ENCODE measurements around the gene JKAMP. TPM values are rescaled to one million over a fixed set of nuclear protein-coding genes. Genes with fewer than 3 reads are reported as not detected.

JKAMP gene
- total and polyA plus RNA-seq, 2 donors from 2014 or later, result 40.4 to 48.3 TPM

DNA sequence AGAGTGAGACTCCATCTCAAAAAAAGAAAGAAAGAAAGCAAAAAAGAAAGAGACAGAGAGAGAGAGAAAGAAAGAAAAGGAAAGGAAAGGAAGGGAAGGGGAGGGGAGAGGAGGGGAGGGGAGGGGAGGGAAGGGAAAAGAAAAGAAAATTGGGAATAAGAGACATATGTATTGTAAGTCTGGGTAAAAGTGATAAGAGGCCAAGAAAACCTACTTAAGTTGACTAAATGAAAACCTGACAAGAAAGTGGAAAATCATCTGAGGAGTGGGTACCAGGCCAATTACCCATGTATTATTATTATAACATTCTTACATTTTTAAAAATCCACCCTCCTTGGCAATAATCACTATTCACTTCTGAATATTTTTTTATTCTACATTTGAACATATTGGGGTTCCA, 46.0 kb downstream of the JKAMP start:
- Histone ChIP-seq H3K36me3 (ENCODE audit: control insufficient read depth in 2 of 3, insufficient read depth in 3 of 3, low read length in 3 of 3) (no peaks in the 10 kb centered on the region), H3K27ac (ENCODE audit: low read depth in 2 of 2, low read length in 2 of 2) (no peak overlapping the region), H3K4me1 (ENCODE audit: control insufficient read depth in 2 of 3, insufficient read depth in 2 of 3, low read depth in 1 of 3, low read length in 3 of 3) (no peaks in the 10 kb centered on the region), H3K4me3 (ENCODE audit: low read length in 3 of 3) (no peak overlapping the region), H3K9me3 (ENCODE audit: control insufficient read depth in 2 of 3, insufficient read depth in 1 of 3, low read length in 3 of 3) (no peaks in the 10 kb centered on the region), H3K27me3 (ENCODE audit: control insufficient read depth, insufficient read depth, low read length) (no peaks in the 10 kb centered on the region), H3K9ac (ENCODE audit: low read length in 3 of 3) (no peak overlapping the region)
- FAIRE-seq (no peak), DNase-seq (no peak)
- intact Hi-C loops (cut with DNase I), result no loop called here
- TF ChIP-seq, protein P1, sequence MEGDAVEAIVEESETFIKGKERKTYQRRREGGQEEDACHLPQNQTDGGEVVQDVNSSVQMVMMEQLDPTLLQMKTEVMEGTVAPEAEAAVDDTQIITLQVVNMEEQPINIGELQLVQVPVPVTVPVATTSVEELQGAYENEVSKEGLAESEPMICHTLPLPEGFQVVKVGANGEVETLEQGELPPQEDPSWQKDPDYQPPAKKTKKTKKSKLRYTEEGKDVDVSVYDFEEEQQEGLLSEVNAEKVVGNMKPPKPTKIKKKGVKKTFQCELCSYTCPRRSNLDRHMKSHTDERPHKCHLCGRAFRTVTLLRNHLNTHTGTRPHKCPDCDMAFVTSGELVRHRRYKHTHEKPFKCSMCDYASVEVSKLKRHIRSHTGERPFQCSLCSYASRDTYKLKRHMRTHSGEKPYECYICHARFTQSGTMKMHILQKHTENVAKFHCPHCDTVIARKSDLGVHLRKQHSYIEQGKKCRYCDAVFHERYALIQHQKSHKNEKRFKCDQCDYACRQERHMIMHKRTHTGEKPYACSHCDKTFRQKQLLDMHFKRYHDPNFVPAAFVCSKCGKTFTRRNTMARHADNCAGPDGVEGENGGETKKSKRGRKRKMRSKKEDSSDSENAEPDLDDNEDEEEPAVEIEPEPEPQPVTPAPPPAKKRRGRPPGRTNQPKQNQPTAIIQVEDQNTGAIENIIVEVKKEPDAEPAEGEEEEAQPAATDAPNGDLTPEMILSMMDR (IDR thresholded peaks at IDR 0.05; ENCODE audit: borderline replicate concordance, extremely low read depth, insufficient read depth), result no peak

DNA sequence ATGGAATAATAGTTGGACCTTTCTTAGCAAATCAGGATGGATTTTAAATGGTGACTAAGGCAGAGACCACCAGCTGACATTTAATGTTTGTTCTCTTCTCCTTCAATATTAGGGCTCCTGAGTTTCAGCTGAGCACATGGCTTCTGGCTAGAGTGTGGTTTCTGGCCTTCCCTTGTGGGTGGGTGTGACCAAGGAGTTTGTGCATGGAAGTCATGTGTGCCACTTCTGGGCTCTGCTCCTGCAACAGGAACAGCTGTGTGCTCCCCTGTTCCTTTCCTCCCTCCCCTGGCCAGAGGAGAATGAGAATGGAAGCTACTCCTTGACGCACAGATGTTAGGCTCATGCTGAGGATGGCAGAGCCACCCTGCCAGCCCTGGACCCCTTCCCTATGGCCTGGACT, 48.1 kb downstream of the JKAMP start:
- no peak for FAIRE-seq
- DNase-seq, result no peak
- Histone ChIP-seq H3K4me1 (ENCODE audit: control insufficient read depth in 2 of 3, insufficient read depth in 2 of 3, low read depth in 1 of 3, low read length in 3 of 3) (no peaks in the 10 kb centered on the region), H3K36me3 (ENCODE audit: control insufficient read depth in 2 of 3, insufficient read depth in 3 of 3, low read length in 3 of 3) (no peaks in the 10 kb centered on the region), H3K27me3 (ENCODE audit: control insufficient read depth, insufficient read depth, low read length) (no peaks in the 10 kb centered on the region), H3K27ac (ENCODE audit: low read depth in 2 of 2, low read length in 2 of 2) (no peak overlapping the region), H3K9ac (ENCODE audit: low read length in 3 of 3) (no peak overlapping the region), H3K9me3 (ENCODE audit: control insufficient read depth in 2 of 3, insufficient read depth in 1 of 3, low read length in 3 of 3) (no peaks in the 10 kb centered on the region), H3K4me3 (ENCODE audit: low read length in 3 of 3) (no peak overlapping the region)
- intact Hi-C loops (cut with DNase I), result no loop called here
- TF ChIP-seq, protein P1 (IDR thresholded peaks at IDR 0.05; ENCODE audit: borderline replicate concordance, extremely low read depth, insufficient read depth), result no peak

DNA sequence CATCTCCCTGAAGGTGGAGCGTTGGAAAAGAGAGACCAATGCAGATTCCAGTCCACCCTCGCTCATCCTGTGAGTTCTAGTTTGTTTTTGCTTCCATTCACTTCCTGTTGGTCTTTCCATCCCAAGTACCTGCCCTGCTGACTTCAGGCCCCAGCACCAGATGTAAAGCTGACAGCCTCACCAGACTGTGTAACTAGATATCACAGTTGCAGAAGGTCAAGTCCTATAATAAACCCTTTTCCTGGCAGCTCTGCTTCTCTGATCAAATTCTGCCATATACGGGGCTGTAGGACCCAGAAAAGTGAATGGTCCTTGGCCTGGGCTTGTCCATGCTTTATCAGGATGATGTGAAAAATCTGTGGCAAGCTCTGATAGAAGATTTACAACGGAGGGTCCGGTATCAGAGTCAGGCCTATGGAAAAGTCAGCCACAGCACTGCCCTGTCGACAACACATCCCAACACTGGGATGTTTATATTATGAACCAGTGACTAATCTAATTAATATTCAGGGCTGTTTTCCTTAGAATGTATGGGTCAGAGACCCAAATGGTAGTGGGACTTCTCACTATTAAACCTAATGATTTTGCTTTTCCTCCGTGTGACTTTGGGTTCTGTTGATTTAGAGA, 50.2 kb downstream of the JKAMP start:
- Histone ChIP-seq H3K4me3 (ENCODE audit: low read length in 3 of 3) (no peak overlapping the region), H3K27ac (ENCODE audit: low read depth in 2 of 2, low read length in 2 of 2) (no peak overlapping the region), H3K36me3 (ENCODE audit: control insufficient read depth in 2 of 3, insufficient read depth in 3 of 3, low read length in 3 of 3) (no peaks in the 10 kb centered on the region), H3K27me3 (ENCODE audit: control insufficient read depth, insufficient read depth, low read length) (no peaks in the 10 kb centered on the region), H3K4me1 (ENCODE audit: control insufficient read depth in 2 of 3, insufficient read depth in 2 of 3, low read depth in 1 of 3, low read length in 3 of 3) (no peaks in the 10 kb centered on the region), H3K9ac (ENCODE audit: low read length in 3 of 3) (no peak overlapping the region), H3K9me3 (ENCODE audit: control insufficient read depth in 2 of 3, insufficient read depth in 1 of 3, low read length in 3 of 3) (no peaks in the 10 kb centered on the region)
- FAIRE-seq (no peak), DNase-seq (peak in 3 of 5 donors; percentile 29 to 64 (median 43))
- intact Hi-C loops (cut with DNase I), result no loop called here
- TF ChIP-seq, protein P1 (IDR thresholded peaks at IDR 0.05; ENCODE audit: borderline replicate concordance, extremely low read depth, insufficient read depth), result no peak

DNA sequence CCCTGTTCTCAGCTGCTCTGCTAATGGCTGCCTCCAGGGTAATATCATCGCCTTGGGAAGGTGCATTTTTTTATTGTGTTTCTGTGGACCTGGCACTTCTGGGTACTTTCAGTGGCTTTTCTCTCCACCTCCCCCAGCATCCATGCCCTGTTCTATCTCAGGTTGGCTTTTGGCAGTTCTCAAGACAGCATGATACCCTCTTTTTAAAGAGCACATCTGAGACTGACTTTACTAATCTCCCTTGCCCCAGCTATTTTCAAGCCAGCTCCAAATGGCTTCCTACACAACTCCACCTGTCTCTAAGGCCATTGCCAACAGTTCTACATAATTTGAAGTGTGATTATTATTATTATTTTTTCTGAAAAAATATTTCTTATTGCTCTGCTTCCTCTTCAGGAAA, 53.2 kb downstream of the JKAMP start:
- H3K9ac ChIP-seq (ENCODE audit: low read length in 3 of 3), result no peak overlapping the region
- TF ChIP-seq, protein P1 (IDR thresholded peaks at IDR 0.05; ENCODE audit: borderline replicate concordance, extremely low read depth, insufficient read depth), result no peak
- FAIRE-seq, result no peak

More for the DNA sequence above, 53.2 kb downstream of the JKAMP start:
- H3K4me3 ChIP-seq (ENCODE audit: low read length in 3 of 3), result no peak overlapping the region
- intact Hi-C loops (cut with DNase I), result no loop called here
- DNase-seq, result no peak
- no peaks in the 10 kb centered on the region for H3K27me3 ChIP-seq (ENCODE audit: control insufficient read depth, insufficient read depth, low read length)
- no peaks in the 10 kb centered on the region for H3K36me3 ChIP-seq (ENCODE audit: control insufficient read depth in 2 of 3, insufficient read depth in 3 of 3, low read length in 3 of 3)
- H3K9me3 ChIP-seq (ENCODE audit: control insufficient read depth in 2 of 3, insufficient read depth in 1 of 3, low read length in 3 of 3), result no peaks in the 10 kb centered on the region
- no peak overlapping the region for H3K27ac ChIP-seq (ENCODE audit: low read depth in 2 of 2, low read length in 2 of 2)
- no peaks in the 10 kb centered on the region for H3K4me1 ChIP-seq (ENCODE audit: control insufficient read depth in 2 of 3, insufficient read depth in 2 of 3, low read depth in 1 of 3, low read length in 3 of 3)

Data from kidney (tissue), 14 donors.